CD4-positive, alpha-beta memory T cell (primary cell): ENCODE measurements around the gene PPP1CC. TPM values are rescaled to one million over a fixed set of nuclear protein-coding genes. Genes with fewer than 3 reads are reported as not detected.
"Not testable (repeated sequence)": the region's sequence is repeated elsewhere in the genome, so short reads cannot be mapped to it uniquely, and the experiment has no call there.

ENCODE experiments used
- CTCF ChIA-PET: fragments of 350-600 bp; sonication (Branson Sonifier 250); formaldehyde crosslinking; loops from one replicate; lab custom pipeline; 2021; ENCODE audit warnings: inconsistent platforms; ENCODE audit not compliant: partially characterized antibody; lab: Charles Lee
- POLR2A ChIA-PET: fragments of 350-600 bp; sonication (Branson Sonifier 250); formaldehyde crosslinking; loops from one replicate; lab custom pipeline; 2021; ENCODE audit not compliant: partially characterized antibody; lab: Charles Lee
- DNase-seq, 5 donors: peaks; one replicate each; pipeline versions ENCODE4 v3.0.0 to v3.0.0-alpha.2; 2020 to 2022; ENCODE audit warnings: mixed read lengths in 1 of 5
- H3K27ac ChIP-seq: one replicate; pipeline ENCODE4 v1.7.0; 2013; ENCODE audit warnings: low read depth, low read length
- H3K27me3 ChIP-seq: 2 replicates; pipeline ENCODE4 v1.7.0; 2013; ENCODE audit warnings: mild to moderate bottlenecking, low read length, moderate library complexity; ENCODE audit not compliant: insufficient read depth
- H3K36me3 ChIP-seq: 2 replicates; pipeline ENCODE4 v1.7.0; 2013; ENCODE audit warnings: mild to moderate bottlenecking, low read length, moderate library complexity; ENCODE audit not compliant: insufficient read depth
- H3K4me1 ChIP-seq: 2 replicates; pipeline ENCODE4 v1.7.0; 2013; ENCODE audit warnings: mild to moderate bottlenecking, low read length, moderate library complexity; ENCODE audit not compliant: insufficient read depth
- H3K4me3 ChIP-seq, 2 donors: one replicate each; pipeline ENCODE4 v1.7.0; 2013; ENCODE audit warnings: low read length in 2 of 2, mild to moderate bottlenecking in 1 of 2
- H3K9me3 ChIP-seq, 2 donors: one replicate each; pipeline ENCODE4 v1.7.0; 2013; ENCODE audit warnings: low read length in 2 of 2, control low read depth in 1 of 2; ENCODE audit not compliant: control insufficient read depth in 1 of 2
- H3K27ac Mint-ChIP-seq, 7 donors: one replicate each; pipeline ENCODE4 v1.8.0; 2020 to 2021; ENCODE audit warnings: mixed read lengths in 7 of 7, mild to moderate bottlenecking in 6 of 7, inconsistent platforms in 3 of 7, moderate library complexity in 3 of 7
- H3K27me3 Mint-ChIP-seq, 2 donors: one replicate each; pipeline ENCODE4 v1.8.0; 2020 to 2021; ENCODE audit warnings: mixed read lengths in 2 of 2
- H3K36me3 Mint-ChIP-seq, 2 donors: one replicate each; pipeline ENCODE4 v1.8.0; 2020 to 2021; ENCODE audit warnings: mixed read lengths in 2 of 2, inconsistent platforms in 1 of 2, mild to moderate bottlenecking in 1 of 2
- H3K4me1 Mint-ChIP-seq, 4 donors: one replicate each; pipeline ENCODE4 v1.8.0; 2020 to 2021; ENCODE audit warnings: mixed read lengths in 4 of 4, mild to moderate bottlenecking in 1 of 4
- H3K4me3 Mint-ChIP-seq, 8 donors: one replicate each; pipeline ENCODE4 v1.8.0; 2020 to 2021; ENCODE audit warnings: mixed read lengths in 8 of 8, mild to moderate bottlenecking in 7 of 8, moderate library complexity in 6 of 8, inconsistent platforms in 3 of 8
- H3K9me3 Mint-ChIP-seq, 8 donors: one replicate each; pipeline ENCODE4 v1.8.0; 2020 to 2021; ENCODE audit warnings: mixed read lengths in 8 of 8, mild to moderate bottlenecking in 5 of 8, inconsistent platforms in 3 of 8, moderate library complexity in 1 of 8
- intact Hi-C: fragments of 100-400 bp; cut with micrococcal nuclease; formaldehyde crosslinking; loops from one replicate; pipeline ENCODE4 v1.15.1; 2023
- polyA plus RNA-seq, 2 donors: library from polyadenylated mRNA; unstranded; fragments of 300-500 nt; fragmentation: Illumina TruSeq; gene quantifications; one replicate each; pipeline ENCODE4 v1.2.3, GENCODE V29; 2021
- total RNA-seq, 2 experiments: library from RNA; stranded (reverse); gene quantifications; one replicate each; pipeline ENCODE4 v1.2.3, GENCODE V29; 2021

PPP1CC gene
- total and polyA plus RNA-seq, 4 experiments from 2014 or later = 140 to 216 (median 157) TPM

DNA sequence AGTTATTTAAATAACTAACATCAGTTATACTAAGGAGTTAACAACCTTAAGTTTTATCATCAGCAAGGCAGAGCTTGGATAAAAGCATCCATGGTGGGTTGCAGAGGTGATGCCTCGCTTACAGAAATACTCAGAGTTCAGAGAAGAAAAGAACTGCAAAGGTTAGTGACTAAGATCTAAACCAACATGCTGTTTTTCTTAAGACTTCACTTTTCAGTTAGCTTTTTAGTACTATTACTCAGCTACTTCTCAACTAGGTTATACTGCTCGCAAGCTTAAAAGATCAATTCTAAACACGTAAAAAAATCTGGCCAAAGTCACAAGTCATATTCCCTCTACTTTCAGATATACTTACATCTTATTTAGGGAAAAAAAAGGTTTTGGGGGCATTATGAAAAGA, 2.8 kb downstream of the PPP1CC start:
- POLR2A ChIA-PET = interaction anchor here (0.6 to 3.6 kb wide), 5 partner anchors 12 to 271 kb away, joined by 3 to 12 read pairs (median 5); partner anchors contain the start of genes FAM216A and GPN3
- Histone ChIP-seq H3K4me1 (peaks cover 63% of the 10 kb centered on the region), H3K27ac (peak overlapping the region; percentile 27), H3K36me3 (peaks cover 4% of the 10 kb centered on the region), H3K4me3 (peak overlapping the region in 1 of 2 donors; percentile 7), H3K9me3 (no peaks in the 10 kb centered on the region), H3K27me3 (no peaks in the 10 kb centered on the region)
- Mint-ChIP-seq H3K36me3 (peaks cover 6 to 34% of the 10 kb centered on the region in 2 donors), H3K4me1 (peaks cover 41 to 85% (median 62%) of the 10 kb centered on the region in 4 donors), H3K27me3 (no peaks in the 10 kb centered on the region), H3K27ac (peak overlapping the region; percentile 41 to 96 (median 76)), H3K9me3 (peaks cover 0 to 3% (median 0%) of the 10 kb centered on the region in 8 donors), H3K4me3 (peak overlapping the region; percentile 74 to 100 (median 90))
- no peak for DNase-seq
- CTCF ChIA-PET = interaction anchor here (0.8 to 1.3 kb wide), 2 partner anchors 9 to 138 kb away, joined by 3 to 4 read pairs; no protein-coding TSS in a partner anchor
- intact Hi-C loops = loop anchor here (2.0 to 5.0 kb wide), 3 partner anchors 41 to 458 kb away; partner anchors contain the start of genes ATP2A2, RAD9B and VPS29

DNA sequence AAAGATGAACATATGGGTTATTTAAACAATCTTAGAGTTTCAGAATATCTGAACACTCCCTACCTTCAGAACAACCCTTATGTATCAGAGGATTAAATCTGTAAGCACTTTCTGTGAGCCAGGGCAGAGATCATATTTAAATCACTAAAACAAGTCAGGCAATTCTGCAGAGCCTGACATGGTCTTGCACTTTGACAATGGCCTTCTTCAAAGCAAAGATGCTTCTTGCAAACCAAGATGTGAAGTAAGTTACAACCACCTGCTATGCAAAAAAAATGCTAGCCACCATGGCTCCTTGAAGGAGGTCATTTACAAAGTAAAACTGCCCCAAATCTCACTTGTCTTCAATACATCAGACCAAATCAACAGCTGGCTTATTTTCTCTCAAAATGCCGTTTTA, 3.2 kb downstream of the PPP1CC start:
- ChIA-PET CTCF (interaction anchor here (0.8 to 1.3 kb wide), 2 partner anchors 9 to 138 kb away, joined by 3 to 4 read pairs; no protein-coding TSS in a partner anchor), POLR2A (interaction anchor here (1.2 to 3.6 kb wide), 3 partner anchors 12 to 271 kb away, joined by 4 to 12 read pairs (median 10); partner anchors contain the start of genes FAM216A and GPN3)
- H3K27me3 Mint-ChIP-seq = no peaks in the 10 kb centered on the region
- H3K27ac Mint-ChIP-seq = peak overlapping the region in 6 of 7 donors; percentile 41 to 96 (median 74)
- intact Hi-C loops = loop anchor here (2.0 kb wide), 2 partner anchors 41 to 237 kb away; partner anchors contain the start of genes RAD9B and VPS29
- Histone ChIP-seq H3K9me3 (no peaks in the 10 kb centered on the region), H3K4me1 (peaks cover 67% of the 10 kb centered on the region), H3K4me3 (peak overlapping the region in 1 of 2 donors; percentile 7), H3K27me3 (no peaks in the 10 kb centered on the region), H3K27ac (peak overlapping the region; percentile 27), H3K36me3 (peaks cover 4% of the 10 kb centered on the region)
- H3K9me3 Mint-ChIP-seq = peaks cover 0 to 3% (median 0%) of the 10 kb centered on the region in 8 donors
- peak overlapping the region; percentile 74 to 100 (median 90) for H3K4me3 Mint-ChIP-seq
- no peak for DNase-seq
- peaks cover 6 to 36% of the 10 kb centered on the region in 2 donors for H3K36me3 Mint-ChIP-seq
- peaks cover 43 to 89% (median 64%) of the 10 kb centered on the region in 4 donors for H3K4me1 Mint-ChIP-seq

DNA sequence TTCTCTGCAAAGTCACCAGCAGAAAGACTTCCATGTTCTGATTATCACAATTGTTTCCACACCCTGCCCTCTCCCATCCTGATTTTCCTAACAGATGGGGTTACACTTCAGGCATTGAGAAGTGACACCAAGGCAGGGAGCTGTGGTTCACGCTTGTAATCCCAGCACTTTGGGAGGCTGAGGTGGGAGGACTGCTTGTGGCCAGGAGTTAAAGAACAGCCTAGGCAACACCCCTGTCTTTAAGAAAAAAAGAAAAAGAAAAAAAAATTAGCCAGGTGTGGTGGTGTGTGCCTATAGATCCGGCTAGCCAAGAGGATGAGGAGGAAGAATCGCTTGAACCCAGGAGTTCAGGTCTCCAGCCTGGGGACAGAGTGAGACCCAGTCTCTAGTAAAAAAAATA, 5.2 kb downstream of the PPP1CC start:
- peak in 1 of 5 donors; percentile 22 for DNase-seq
- Mint-ChIP-seq H3K27ac (peak overlapping the region; percentile 81 to 96 (median 91)), H3K27me3 (no peaks in the 10 kb centered on the region), H3K9me3 (peaks cover 0 to 3% (median 0%) of the 10 kb centered on the region in 8 donors), H3K4me1 (peaks cover 50 to 91% (median 69%) of the 10 kb centered on the region in 4 donors), H3K36me3 (peaks cover 10 to 44% of the 10 kb centered on the region in 2 donors), H3K4me3 (peak overlapping the region; percentile 78 to 100 (median 86))
- ChIA-PET POLR2A (interaction anchor here (0.7 to 2.1 kb wide), 3 partner anchors 10 to 750 kb away, joined by 3 to 12 read pairs (median 4); no protein-coding TSS in a partner anchor), CTCF (interaction anchor here (1.0 to 1.4 kb wide), 3 partner anchors 44 to 288 kb away, joined by 4 read pairs; partner anchors contain the start of gene ARPC3)
- no peaks in the 10 kb centered on the region for H3K27me3 ChIP-seq
- H3K9me3 ChIP-seq = no peaks in the 10 kb centered on the region
- peak overlapping the region in 1 of 2 donors; percentile 33 for H3K4me3 ChIP-seq
- H3K4me1 ChIP-seq = peaks cover 87% of the 10 kb centered on the region
- H3K36me3 ChIP-seq = peaks cover 9% of the 10 kb centered on the region
- intact Hi-C loops = no loop called here
- H3K27ac ChIP-seq = peak overlapping the region; percentile 27

DNA sequence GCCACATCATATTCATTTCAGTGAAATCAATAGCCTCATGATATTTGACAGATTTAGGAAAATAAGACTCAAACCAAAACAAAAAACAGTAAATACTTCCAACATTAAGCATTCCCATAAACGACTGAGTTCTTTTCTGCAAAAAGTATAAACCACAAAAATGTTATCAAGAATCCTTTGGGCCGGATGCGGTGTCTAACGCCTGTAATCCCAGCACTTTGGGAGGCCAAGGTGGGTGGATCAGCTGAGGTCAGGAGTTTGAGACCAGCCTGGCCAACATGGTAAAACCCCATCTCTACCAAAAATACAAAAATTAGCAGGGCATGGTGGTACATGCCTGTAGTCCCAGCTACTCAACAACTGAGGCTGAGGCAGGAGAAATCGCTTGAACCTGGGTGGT, 5.7 kb downstream of the PPP1CC start:
- DNase-seq, H3K36me3 ChIP-seq, H3K9me3 ChIP-seq, intact Hi-C loops, H3K9me3 Mint-ChIP-seq, H3K27me3 Mint-ChIP-seq, H3K27me3 ChIP-seq, H3K4me3 ChIP-seq: not testable (repeated sequence)
- Histone ChIP-seq H3K4me1 (peaks cover 92% of the 10 kb centered on the region), H3K27ac (peak overlapping the region; percentile 33)
- Mint-ChIP-seq H3K4me1 (peaks cover 53 to 95% (median 73%) of the 10 kb centered on the region in 4 donors), H3K36me3 (peaks cover 15 to 47% of the 10 kb centered on the region in 2 donors), H3K4me3 (peak overlapping the region; percentile 9 to 100 (median 78)), H3K27ac (peak overlapping the region in 6 of 7 donors; percentile 36 to 96 (median 66))
- POLR2A ChIA-PET = interaction anchor here (0.7 kb wide), 2 partner anchors 147 to 749 kb away, joined by 3 to 4 read pairs; no protein-coding TSS in a partner anchor
- CTCF ChIA-PET = interaction anchor here (0.7 to 1.4 kb wide), 2 partner anchors 39 to 45 kb away, joined by 3 to 4 read pairs; no protein-coding TSS in a partner anchor

DNA sequence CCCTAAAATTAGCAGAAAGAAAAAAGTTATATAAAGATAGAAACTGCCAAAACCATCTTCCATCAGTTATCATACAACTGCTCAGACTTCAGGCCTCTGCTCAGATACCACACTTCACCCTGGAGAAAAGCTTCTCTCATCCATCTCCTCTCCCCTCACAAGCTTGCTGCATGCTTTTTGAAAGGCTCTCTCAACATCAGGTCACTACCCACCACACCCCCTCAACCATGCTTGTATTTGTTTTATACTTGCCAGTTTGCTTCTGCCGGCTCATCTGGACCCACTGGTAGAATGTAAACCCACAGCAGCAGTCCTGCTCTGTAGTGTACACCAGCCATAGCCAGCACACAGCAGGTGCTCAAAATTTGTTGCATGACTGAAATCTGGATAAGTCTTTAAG, 8.8 kb downstream of the PPP1CC start:
- Histone ChIP-seq H3K4me1 (peaks cover 95% of the 10 kb centered on the region), H3K36me3 (peaks cover 37% of the 10 kb centered on the region), H3K27ac (no peak overlapping the region), H3K9me3 (no peaks in the 10 kb centered on the region), H3K4me3 (no peak overlapping the region), H3K27me3 (no peaks in the 10 kb centered on the region)
- no peaks in the 10 kb centered on the region for H3K27me3 Mint-ChIP-seq
- peaks cover 46 to 90% (median 71%) of the 10 kb centered on the region in 4 donors for H3K4me1 Mint-ChIP-seq
- DNase-seq = no peak
- CTCF ChIA-PET = no interaction called here
- intact Hi-C loops = no loop called here
- POLR2A ChIA-PET = no interaction called here
- peak overlapping the region in 6 of 7 donors; percentile 32 to 90 (median 76) for H3K27ac Mint-ChIP-seq
- H3K9me3 Mint-ChIP-seq = no peaks in the 10 kb centered on the region
- peak overlapping the region in 7 of 8 donors; percentile 57 to 82 (median 71) for H3K4me3 Mint-ChIP-seq
- H3K36me3 Mint-ChIP-seq = peaks cover 28 to 60% of the 10 kb centered on the region in 2 donors

DNA sequence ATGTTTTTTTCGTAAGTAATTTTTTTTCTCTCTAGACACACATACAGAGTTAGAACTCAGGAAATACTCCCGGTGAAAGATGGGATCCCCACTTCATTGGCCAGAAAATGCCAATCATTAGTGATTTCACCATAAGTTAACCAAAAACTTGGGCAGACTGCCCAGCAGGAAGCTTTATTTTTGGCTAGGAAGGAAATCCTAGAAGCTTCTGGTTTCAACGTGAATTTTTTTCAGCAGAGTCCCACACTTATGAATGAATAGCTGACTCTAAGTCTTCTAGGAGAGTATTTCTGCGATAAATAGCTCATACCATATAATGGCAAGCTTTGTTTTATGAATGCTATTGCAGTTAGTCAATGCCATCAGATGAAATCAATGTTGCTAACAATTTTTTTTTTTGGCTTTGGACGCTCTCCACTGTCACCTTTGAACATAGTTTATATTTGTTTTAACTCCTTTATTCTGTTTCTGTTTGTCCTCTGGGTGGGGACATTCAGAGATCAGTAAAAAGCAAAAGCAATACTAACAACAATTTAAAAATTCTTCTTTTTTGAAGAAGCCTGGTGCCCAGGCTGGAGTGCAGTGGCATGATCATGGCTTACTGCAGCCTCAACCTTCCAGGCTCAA, 9.5 kb downstream of the PPP1CC start:
- peak overlapping the region; percentile 8 to 79 (median 32) for H3K27ac Mint-ChIP-seq
- H3K4me3 ChIP-seq = no peak overlapping the region
- ChIA-PET POLR2A (interaction anchor here (0.6 kb wide), 1 partner anchor 43 kb away, joined by 4 read pairs; no protein-coding TSS in a partner anchor), CTCF (interaction anchor here (0.5 kb wide), 1 partner anchor 301 kb away, joined by 3 read pairs; no protein-coding TSS in a partner anchor)
- no peaks in the 10 kb centered on the region for H3K9me3 ChIP-seq
- no peaks in the 10 kb centered on the region for H3K27me3 ChIP-seq
- intact Hi-C loops = no loop called here
- H3K27me3 Mint-ChIP-seq = no peaks in the 10 kb centered on the region
- no peak for DNase-seq
- peaks cover 95% of the 10 kb centered on the region for H3K4me1 ChIP-seq
- no peaks in the 10 kb centered on the region for H3K9me3 Mint-ChIP-seq
- peaks cover 40% of the 10 kb centered on the region for H3K36me3 ChIP-seq
- H3K27ac ChIP-seq = peak overlapping the region; percentile 18
- peaks cover 44 to 90% (median 69%) of the 10 kb centered on the region in 4 donors for H3K4me1 Mint-ChIP-seq
- H3K4me3 Mint-ChIP-seq = peak overlapping the region in 7 of 8 donors; percentile 38 to 82 (median 71)
- peaks cover 33 to 64% of the 10 kb centered on the region in 2 donors for H3K36me3 Mint-ChIP-seq
